HepG2 (cell line): Measurements from ENCODE around the gene ING1. TPM values are rescaled to one million over a fixed set of nuclear protein-coding genes. Genes with fewer than 3 reads are reported as not detected.

Experiments
- AFF4 ChIP-seq: sonication (generic); formaldehyde crosslinking; IDR thresholded peaks from 2 replicates; pipeline ENCODE4 v1.4.0; 2020; ENCODE audit warnings: missing genetic modification reagents
- E2F1 ChIP-seq: sonication (generic); formaldehyde crosslinking; IDR thresholded peaks from 2 replicates; pipeline ENCODE4 v1.5.0; 2020; ENCODE audit warnings: missing genetic modification reagents
- GZF1 ChIP-seq: sonication (generic); formaldehyde crosslinking; IDR thresholded peaks from 2 replicates; pipeline ENCODE4 v1.5.1; 2020; ENCODE audit warnings: mild to moderate bottlenecking, missing genetic modification reagents
- HCFC1 ChIP-seq: fragments of 150-350 bp; IDR thresholded peaks from 2 replicates; pipeline ENCODE4 v1.6.1; 2014; ENCODE audit warnings: low read depth, low read length
- HES4 ChIP-seq: sonication (generic); formaldehyde crosslinking; IDR thresholded peaks from 2 replicates; pipeline ENCODE4 v1.9.0; 2021; ENCODE audit warnings: mild to moderate bottlenecking, missing genetic modification reagents, borderline replicate concordance
- HMGXB3 ChIP-seq: sonication (generic); formaldehyde crosslinking; IDR thresholded peaks from 2 replicates; pipeline ENCODE4 v1.4.0; 2020; ENCODE audit warnings: missing genetic modification reagents, borderline replicate concordance
- NONO ChIP-seq, 2 experiments: fragments of 450-650 bp in 1 of 2; sonication (generic) in 1 of 2; formaldehyde crosslinking in 1 of 2; IDR thresholded peaks in 1 of 2; conservative IDR thresholded peaks in 1 of 2; 2 replicates each; pipeline versions ENCODE4 v1.6.1 to v1.8.0; 2017 to 2022; ENCODE audit warnings: mild to moderate bottlenecking in 1 of 2, missing genetic modification reagents in 1 of 2, moderate library complexity in 1 of 2
- RXRB ChIP-seq: IDR thresholded peaks from 2 replicates; pipeline ENCODE4 v1.6.1; 2016; ENCODE audit warnings: borderline replicate concordance, missing genetic modification reagents, missing compliant biosample characterization
- SRY ChIP-seq: sonication (generic); formaldehyde crosslinking; IDR thresholded peaks from 2 replicates; pipeline ENCODE4 v1.8.0; 2022; ENCODE audit warnings: mild to moderate bottlenecking, missing genetic modification reagents
- ZBTB46 ChIP-seq: sonication (generic); formaldehyde crosslinking; IDR thresholded peaks from 2 replicates; pipeline ENCODE4 v1.4.0; 2020; ENCODE audit warnings: mild to moderate bottlenecking, missing genetic modification reagents, borderline replicate concordance
- ZBTB7B ChIP-seq: sonication (generic); formaldehyde crosslinking; IDR thresholded peaks from 2 replicates; pipeline ENCODE4 v1.4.0; 2020; ENCODE audit warnings: missing genetic modification reagents
- ZNF512 ChIP-seq: sonication (generic); formaldehyde crosslinking; IDR thresholded peaks from 2 replicates; pipeline ENCODE4 v1.4.0; 2020; ENCODE audit warnings: mild to moderate bottlenecking, missing genetic modification reagents
- ZNF557 ChIP-seq: sonication (generic); formaldehyde crosslinking; IDR thresholded peaks from 2 replicates; pipeline ENCODE4 v1.4.0; 2020; ENCODE audit warnings: missing genetic modification reagents
- ZNF580 ChIP-seq: IDR thresholded peaks from 2 replicates; pipeline ENCODE4 v1.6.1; 2016; ENCODE audit warnings: low read depth, borderline replicate concordance
- ZNF878 ChIP-seq: sonication (generic); formaldehyde crosslinking; IDR thresholded peaks from 2 replicates; pipeline ENCODE4 v1.8.1; 2023; ENCODE audit warnings: mild to moderate bottlenecking, missing genetic modification reagents, moderate library complexity
- polyA plus RNA-seq, 8 experiments: library from polyadenylated mRNA; depleted of rRNA in 3 of 8; stranded (reverse) in 7 of 8; unstranded in 1 of 8; fragments of >200 nt; fragmentation: Illumina TruSeq in 4 of 8; extraction: Trizol in 4 of 8; gene quantifications; 2 replicates each; pipeline versions ENCODE4 v1.2.1 to v1.2.3, GENCODE V29; 2011 to 2016; ENCODE audit warnings: low read depth in 4 of 8, missing spikeins in 1 of 8, mixed read lengths in 1 of 8; ENCODE audit not compliant: insufficient read depth in 1 of 8
- total RNA-seq, 5 experiments: library from RNA; depleted of rRNA; stranded (reverse); fragments of >200 nt; fragmentation: Illumina TruSeq; extraction: Trizol; gene quantifications; 2 replicates each; pipeline ENCODE4 v1.2.3, GENCODE V29; 2016; ENCODE audit warnings: low read depth in 1 of 5

Gene ING1
- total and polyA plus RNA-seq, 2 of the 13 experiments (the other 11 are each of a cell fraction or from before 2014, with no cell fraction given): 8.1 to 16.1 TPM

- TF ChIP-seq ZNF557 (CRISPR knock-in tag) (no peak; the same call in 1 of the 2 replicates), ZNF580 (no peak), NONO (IDR thresholded peaks at IDR 0.05) (no peak), NONO (CRISPR knock-in tag; conservative IDR thresholded peaks at IDR 0.05) (no peak), SRY (CRISPR knock-in tag) (no peak), ZBTB7B (CRISPR knock-in tag) (peak; percentile 39; the same call in 1 of the 2 replicates), ZNF878 (CRISPR knock-in tag) (no peak; the same call in 1 of the 2 replicates), ZBTB46 (CRISPR knock-in tag) (no peak), HCFC1 (no peak; the same call in 1 of the 2 replicates), E2F1 (CRISPR knock-in tag) (no peak), ZNF512 (CRISPR knock-in tag) (no peak), AFF4 (CRISPR knock-in tag) (0 out of 2 replicates have a peak, but pooled peaks have one; percentile 9), GZF1 (CRISPR knock-in tag) (no peak; the same call in 1 of the 2 replicates), HES4 (CRISPR knock-in tag) (0 out of 2 replicates have a peak, but pooled peaks have one; percentile 60), RXRB (CRISPR knock-in tag) (peak; percentile 26; the same call in 1 of the 2 replicates), HMGXB3 (no peak)
Measured at GRCh38 chr13:110714797-110715394, 1.4 kb downstream of the ING1 start (continued).
